Cardiac muscle cell (in vitro differentiated cells and primary cell): ENCODE measurements around the gene LILRA6. TPM values are rescaled to one million over a fixed set of nuclear protein-coding genes. Genes with fewer than 3 reads are reported as not detected.
"Not testable (repeated sequence)": the region's sequence is repeated elsewhere in the genome, so short reads cannot be mapped to it uniquely, and the experiment has no call there.

ENCODE experiments used
- DNase-seq, 2 donors: peaks; one replicate each; pipeline versions ENCODE4 v3.0.0 to v3.0.0-alpha.2; 2010 to 2017; ENCODE audit warnings: low read depth in 1 of 2, low spot score in 1 of 2
- H3K27ac ChIP-seq: fragments of 200-600 bp; sonication (generic); 2 replicates; pipeline ENCODE4 v1.5.1; 2016
- H3K27me3 ChIP-seq: fragments of 200-600 bp; sonication (generic); 2 replicates; pipeline ENCODE4 v1.6.0; 2016; ENCODE audit warnings: control low read depth
- H3K36me3 ChIP-seq: fragments of 200-600 bp; sonication (generic); 2 replicates; pipeline ENCODE4 v1.5.1; 2016; ENCODE audit warnings: control low read depth
- H3K4me1 ChIP-seq: fragments of 200-600 bp; sonication (generic); 2 replicates; pipeline ENCODE4 v1.8.1; 2017; ENCODE audit warnings: low read depth, mild to moderate bottlenecking, mixed run types
- H3K4me3 ChIP-seq: fragments of 200-600 bp; sonication (generic); 2 replicates; pipeline ENCODE4 v1.5.1; 2016; ENCODE audit warnings: mild to moderate bottlenecking
- H3K9me3 ChIP-seq: fragments of 200-600 bp; sonication (generic); 2 replicates; pipeline ENCODE4 v1.5.1; 2017; ENCODE audit warnings: low read depth, mild to moderate bottlenecking, control low read depth
- polyA plus RNA-seq: library from polyadenylated mRNA; unstranded; fragments of >200 nt; fragmentation: Nextera tagmentation; extraction: Ambion mirVana; gene quantifications from 2 replicates; pipeline ENCODE4 v1.2.1, GENCODE V29; 2016
- total RNA-seq: library from RNA; depleted of rRNA; stranded (reverse); fragments of >200 nt; gene quantifications from 2 replicates; pipeline ENCODE4 v1.2.3, GENCODE V29; 2016
- TF ChIP-seq, protein P1 (sequence below): IDR thresholded peaks from 2 replicates; pipeline ENCODE4 v1.5.1; 2012; ENCODE audit warnings: low read depth, mild to moderate bottlenecking, low read length

Gene LILRA6
- total and polyA plus RNA-seq, 2 experiments from 2014 or later: 0.15 to 0.27 TPM

DNA sequence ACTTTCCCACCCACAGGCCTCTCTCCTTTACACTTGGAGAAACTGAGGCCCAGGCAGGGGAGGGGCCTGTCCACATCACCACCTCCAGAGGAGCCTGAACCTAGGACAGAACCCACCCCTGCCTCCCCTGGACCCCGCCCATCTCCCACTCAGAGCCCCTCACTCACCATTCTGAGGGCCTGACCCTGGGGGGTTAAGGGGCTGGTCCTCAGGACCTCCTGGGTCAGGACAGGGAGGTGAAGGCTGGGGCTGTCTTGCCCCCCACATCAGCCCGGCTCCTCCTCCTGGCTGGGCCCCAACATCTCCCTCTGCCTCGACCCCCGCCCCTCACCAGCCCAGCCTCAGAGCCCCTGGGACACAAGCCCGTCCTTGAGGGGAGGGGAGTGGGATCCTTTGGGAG, 22.9 kb downstream of the LILRA6 start:
- not testable (repeated sequence) for DNase-seq, H3K9me3 ChIP-seq, H3K4me3 ChIP-seq, H3K36me3 ChIP-seq, H3K27ac ChIP-seq, H3K4me1 ChIP-seq, H3K27me3 ChIP-seq

GRCh38 chr19:54218960-54219661, 23.5 kb downstream of the LILRA6 start:
- Histone ChIP-seq H3K36me3 (no peaks in the 10 kb centered on the region), H3K27ac (no peak overlapping the region), H3K4me3 (no peak overlapping the region), H3K27me3 (no peaks in the 10 kb centered on the region), H3K9me3 (no peaks in the 10 kb centered on the region), H3K4me1 (peaks cover 3% of the 10 kb centered on the region)
- TF ChIP-seq, protein P1, sequence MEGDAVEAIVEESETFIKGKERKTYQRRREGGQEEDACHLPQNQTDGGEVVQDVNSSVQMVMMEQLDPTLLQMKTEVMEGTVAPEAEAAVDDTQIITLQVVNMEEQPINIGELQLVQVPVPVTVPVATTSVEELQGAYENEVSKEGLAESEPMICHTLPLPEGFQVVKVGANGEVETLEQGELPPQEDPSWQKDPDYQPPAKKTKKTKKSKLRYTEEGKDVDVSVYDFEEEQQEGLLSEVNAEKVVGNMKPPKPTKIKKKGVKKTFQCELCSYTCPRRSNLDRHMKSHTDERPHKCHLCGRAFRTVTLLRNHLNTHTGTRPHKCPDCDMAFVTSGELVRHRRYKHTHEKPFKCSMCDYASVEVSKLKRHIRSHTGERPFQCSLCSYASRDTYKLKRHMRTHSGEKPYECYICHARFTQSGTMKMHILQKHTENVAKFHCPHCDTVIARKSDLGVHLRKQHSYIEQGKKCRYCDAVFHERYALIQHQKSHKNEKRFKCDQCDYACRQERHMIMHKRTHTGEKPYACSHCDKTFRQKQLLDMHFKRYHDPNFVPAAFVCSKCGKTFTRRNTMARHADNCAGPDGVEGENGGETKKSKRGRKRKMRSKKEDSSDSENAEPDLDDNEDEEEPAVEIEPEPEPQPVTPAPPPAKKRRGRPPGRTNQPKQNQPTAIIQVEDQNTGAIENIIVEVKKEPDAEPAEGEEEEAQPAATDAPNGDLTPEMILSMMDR: no peak
- DNase-seq: no peak

GRCh38 chr19:54218259-54218658, 24.3 kb downstream of the LILRA6 start:
- no peaks in the 10 kb centered on the region for H3K27me3 ChIP-seq
- no peaks in the 10 kb centered on the region for H3K36me3 ChIP-seq
- H3K4me3 ChIP-seq: no peak overlapping the region
- H3K4me1 ChIP-seq: peaks cover 6% of the 10 kb centered on the region
- DNase-seq: no peak
- no peaks in the 10 kb centered on the region for H3K9me3 ChIP-seq
- TF ChIP-seq, protein P1: no peak
- H3K27ac ChIP-seq: no peak overlapping the region

DNA sequence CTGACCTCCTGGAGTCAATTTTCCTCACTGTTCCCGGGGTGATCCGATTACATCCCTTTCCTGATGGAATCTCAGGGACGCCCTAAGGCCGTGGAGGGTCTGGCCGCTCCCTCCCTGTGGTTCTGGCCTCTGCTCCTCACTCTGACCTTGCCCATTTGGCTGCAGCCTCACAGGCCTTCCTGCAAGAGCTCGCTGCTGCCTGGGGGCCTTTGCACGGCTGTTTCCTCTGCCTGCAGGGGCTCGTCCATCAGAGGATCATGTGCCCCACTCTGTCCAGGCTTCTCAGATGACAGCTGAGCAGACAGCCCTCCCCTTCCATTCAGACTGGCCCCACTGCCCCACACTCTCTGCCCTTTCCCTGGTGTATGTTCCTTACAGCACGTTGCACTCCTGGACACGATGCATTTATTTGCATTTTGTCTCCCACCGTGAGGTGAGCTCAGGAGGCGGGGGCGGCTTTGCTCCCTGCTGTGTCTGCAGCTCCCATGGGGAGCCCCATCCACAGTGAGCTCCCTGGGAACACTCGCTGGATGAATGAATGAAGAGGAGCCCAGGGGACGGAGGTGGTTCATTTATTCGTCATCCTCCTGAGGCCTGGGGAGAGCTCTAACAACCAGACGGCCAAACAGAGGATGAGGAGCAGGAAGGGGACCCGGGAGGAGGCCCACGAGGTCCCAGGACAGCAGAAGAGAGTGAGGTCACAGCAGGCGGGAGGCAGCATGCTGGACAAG, 24.9 kb downstream of the LILRA6 start:
- not testable (repeated sequence) for H3K9me3 ChIP-seq, H3K4me3 ChIP-seq, H3K27me3 ChIP-seq, H3K4me1 ChIP-seq, DNase-seq, H3K27ac ChIP-seq, H3K36me3 ChIP-seq

GRCh38 chr19:54216869-54217268, 25.7 kb downstream of the LILRA6 start:
- DNase-seq: no peak
- H3K27me3 ChIP-seq: no peaks in the 10 kb centered on the region
- H3K9me3 ChIP-seq: no peaks in the 10 kb centered on the region
- no peak overlapping the region for H3K27ac ChIP-seq
- H3K4me1 ChIP-seq: peaks cover 3% of the 10 kb centered on the region
- H3K36me3 ChIP-seq: no peaks in the 10 kb centered on the region
- no peak overlapping the region for H3K4me3 ChIP-seq
- TF ChIP-seq, protein P1: no peak

DNA sequence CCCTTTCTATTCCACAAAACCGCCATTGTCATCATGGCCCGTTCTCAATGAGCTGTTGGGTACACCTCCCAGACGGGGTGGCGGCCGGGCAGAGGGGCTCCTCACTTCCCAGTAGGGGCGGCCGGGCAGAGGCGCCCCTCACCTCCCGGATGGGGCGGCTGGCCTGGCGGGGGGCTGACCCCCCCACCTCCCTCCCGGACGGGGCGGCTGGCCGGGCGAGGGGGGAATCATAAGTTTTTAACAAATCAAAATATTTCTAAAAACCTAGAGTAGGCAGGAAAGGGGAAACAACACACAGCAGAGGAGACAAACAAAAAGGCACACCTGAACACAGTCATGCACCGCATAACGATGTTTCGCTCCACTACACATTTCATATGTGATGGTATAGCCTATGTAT, 27.9 kb downstream of the LILRA6 start:
- DNase-seq, H3K9me3 ChIP-seq, H3K27me3 ChIP-seq, H3K27ac ChIP-seq, H3K4me3 ChIP-seq, H3K36me3 ChIP-seq: not testable (repeated sequence)
- H3K4me1 ChIP-seq: peaks cover 15% of the 10 kb centered on the region

- DNase-seq, H3K36me3 ChIP-seq, H3K9me3 ChIP-seq, H3K27ac ChIP-seq, H3K27me3 ChIP-seq, H3K4me3 ChIP-seq: not testable (repeated sequence)
- peaks cover 20% of the 10 kb centered on the region for H3K4me1 ChIP-seq
Measured at GRCh38 chr19:54214217-54214616, 28.4 kb downstream of the LILRA6 start.
